OCI-LY1 (cell line): ENCODE data around the gene SF3A1.

Experiments used
- CTCF ChIP-seq: fragments of 200-600 bp; sonication (generic), shearing (Covaris generic); IDR thresholded peaks from 2 replicates; pipeline ENCODE4 v1.5.1; 2017; ENCODE audit warnings: mild to moderate bottlenecking, antibody characterized with exemption, low read length, moderate library complexity, mixed read lengths
- EZH2 ChIP-seq: fragments of 200-600 bp; sonication (generic), shearing (Covaris generic); IDR thresholded peaks from 2 replicates; pipeline ENCODE4 v1.8.0; 2017; ENCODE audit warnings: borderline replicate concordance, mixed run types, mild to moderate bottlenecking, antibody characterized with exemption, low read length, moderate library complexity, mixed read lengths

GRCh38 chr22:30320021-30320556 is 36.6 kb downstream of the SF3A1 start:
- TF ChIP-seq CTCF (no peak), EZH2 (no peak)
